Nephron (organoid): Measurements from ENCODE around the gene ESF1.

Experiments
- H3K27ac Mint-ChIP-seq, 3 experiments: 2 replicates each; pipeline ENCODE4 v1.8.0; 2020; ENCODE audit warnings: mixed read lengths in 3 of 3, mild to moderate bottlenecking in 2 of 3, moderate library complexity in 1 of 3
- H3K27me3 Mint-ChIP-seq: 2 replicates; pipeline ENCODE4 v1.8.0; 2021; ENCODE audit warnings: low read depth, mild to moderate bottlenecking, moderate library complexity, mixed read lengths
- H3K36me3 Mint-ChIP-seq: 2 replicates; pipeline ENCODE4 v1.8.0; 2020; ENCODE audit warnings: low read depth, mixed read lengths
- H3K4me1 Mint-ChIP-seq: 2 replicates; pipeline ENCODE4 v1.8.0; 2020; ENCODE audit warnings: mixed read lengths
- H3K4me3 Mint-ChIP-seq, 3 experiments: 2 replicates each; pipeline ENCODE4 v1.8.0; 2020; ENCODE audit warnings: mild to moderate bottlenecking in 3 of 3, mixed read lengths in 3 of 3, moderate library complexity in 2 of 3
- H3K9me3 Mint-ChIP-seq: 2 replicates; pipeline ENCODE4 v1.8.0; 2020; ENCODE audit warnings: mixed read lengths
- CTCF ChIP-seq, 3 experiments: fragments of 200-600 bp; sonication (generic); IDR thresholded peaks; one replicate each; pipeline ENCODE4 v1.5.0; 2021; ENCODE audit warnings: antibody characterized with exemption in 3 of 3; ENCODE audit not compliant: unreplicated experiment in 3 of 3

The ESF1 gene

GRCh38 chr20:13677241-13677640 lies 107.5 kb downstream of the ESF1 start:
- Mint-ChIP-seq H3K36me3 (no peaks in the 10 kb centered on the region), H3K9me3 (peaks cover 3% of the 10 kb centered on the region), H3K27me3 (no peaks in the 10 kb centered on the region), H3K4me3 (no peak overlapping the region), H3K27ac (peak overlapping the region in 2 of 3 experiments; percentile 37 to 45), H3K4me1 (peaks cover 8% of the 10 kb centered on the region)
- TF ChIP-seq CTCF (IDR thresholded peaks at IDR 0.05; ENCODE audit: unreplicated experiment in 3 of 3), result no peak

- Mint-ChIP-seq H3K36me3 (no peaks in the 10 kb centered on the region), H3K27me3 (no peaks in the 10 kb centered on the region), H3K4me1 (peaks cover 13% of the 10 kb centered on the region), H3K4me3 (no peak overlapping the region), H3K9me3 (peaks cover 3% of the 10 kb centered on the region), H3K27ac (no peak overlapping the region)
- TF ChIP-seq CTCF (IDR thresholded peaks at IDR 0.05; ENCODE audit: unreplicated experiment in 3 of 3), result no peak
Observed at GRCh38 chr20:13676682-13677081, 108.0 kb downstream of the ESF1 start.

- Mint-ChIP-seq H3K27ac (peak overlapping the region in 1 of 3 experiments; percentile 50), H3K27me3 (no peaks in the 10 kb centered on the region), H3K4me1 (peaks cover 21% of the 10 kb centered on the region), H3K36me3 (no peaks in the 10 kb centered on the region), H3K4me3 (no peak overlapping the region), H3K9me3 (no peaks in the 10 kb centered on the region)
- TF ChIP-seq CTCF (IDR thresholded peaks at IDR 0.05; ENCODE audit: unreplicated experiment in 3 of 3), result no peak
Observed at GRCh38 chr20:13672690-13673089, 112.0 kb downstream of the ESF1 start.

- Mint-ChIP-seq H3K36me3 (no peaks in the 10 kb centered on the region), H3K4me1 (peaks cover 21% of the 10 kb centered on the region), H3K27ac (peak overlapping the region in 2 of 3 experiments; percentile 50 to 57), H3K9me3 (no peaks in the 10 kb centered on the region), H3K4me3 (no peak overlapping the region), H3K27me3 (no peaks in the 10 kb centered on the region)
- no peak for TF ChIP-seq CTCF (IDR thresholded peaks at IDR 0.05; ENCODE audit: unreplicated experiment in 3 of 3)
Observed at GRCh38 chr20:13671916-13672378, 112.8 kb downstream of the ESF1 start.

- TF ChIP-seq CTCF (IDR thresholded peaks at IDR 0.05; ENCODE audit: unreplicated experiment in 3 of 3), result no peak
- Mint-ChIP-seq H3K27me3 (no peaks in the 10 kb centered on the region), H3K4me3 (no peak overlapping the region), H3K36me3 (no peaks in the 10 kb centered on the region), H3K4me1 (peaks cover 21% of the 10 kb centered on the region), H3K9me3 (no peaks in the 10 kb centered on the region), H3K27ac (peak overlapping the region in 1 of 3 experiments; percentile 50)
Observed at GRCh38 chr20:13671512-13671911, 113.2 kb downstream of the ESF1 start.

GRCh38 chr20:13670160-13670559 lies 114.6 kb downstream of the ESF1 start:
- no peaks in the 10 kb centered on the region for H3K27me3 Mint-ChIP-seq
- no peaks in the 10 kb centered on the region for H3K36me3 Mint-ChIP-seq
- no peaks in the 10 kb centered on the region for H3K9me3 Mint-ChIP-seq
- H3K4me1 Mint-ChIP-seq, result peaks cover 27% of the 10 kb centered on the region
- H3K27ac Mint-ChIP-seq, result no peak overlapping the region
- no peak for TF ChIP-seq CTCF (IDR thresholded peaks at IDR 0.05; ENCODE audit: unreplicated experiment in 3 of 3)
- no peak overlapping the region for H3K4me3 Mint-ChIP-seq
